ENCODE measurements around the gene MICAL2.

MICAL2 gene

DNA sequence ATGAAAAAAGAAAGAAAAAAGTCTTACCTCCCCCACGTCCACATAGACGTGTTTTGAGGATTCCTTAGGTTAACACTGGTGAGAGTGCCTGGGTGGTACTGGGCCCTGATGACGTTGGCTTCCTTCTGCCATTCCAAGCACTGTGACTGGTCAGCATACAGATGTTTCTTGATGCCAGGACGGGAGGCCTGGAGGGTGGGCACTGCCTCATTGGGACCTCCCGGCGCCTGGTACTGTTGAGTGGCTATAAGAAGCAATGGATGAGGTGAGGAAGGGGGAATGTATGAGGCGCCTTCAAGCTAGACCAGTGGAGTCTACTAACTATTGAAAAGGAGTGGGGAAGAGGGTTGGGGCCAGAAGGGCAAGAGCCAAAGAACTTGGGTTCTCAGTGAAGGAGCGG, 45.3 kb downstream of the MICAL2 start:
- DNase-seq (ENCODE audit: low read depth) = no peak

GRCh38 chr11:12156301-12157140, 46.1 kb downstream of the MICAL2 start:
- DNase-seq (ENCODE audit: low read depth) = no peak

DNA sequence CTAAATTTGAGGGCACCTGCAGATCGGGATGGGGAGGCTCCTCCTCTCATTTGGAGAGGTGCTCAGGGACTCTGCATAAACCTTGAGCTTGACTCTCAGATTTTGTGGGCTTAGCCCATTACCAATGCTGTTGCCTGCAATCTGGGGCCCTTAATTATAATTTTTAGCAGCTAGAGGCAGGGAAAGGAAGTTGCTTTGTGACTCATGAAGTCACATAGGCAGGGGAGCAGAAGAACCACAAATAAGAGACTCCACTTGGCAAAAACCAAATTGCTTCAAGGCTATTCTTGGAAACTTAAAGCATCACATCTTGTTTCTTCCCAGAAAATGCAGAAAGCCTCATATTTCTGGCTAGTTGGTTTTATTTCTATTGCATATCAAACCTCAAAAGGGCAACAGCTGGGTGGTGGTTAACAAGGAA, 46.9 kb downstream of the MICAL2 start:
- DNase-seq (ENCODE audit: low read depth) = no peak

- no peak for DNase-seq (ENCODE audit: low read depth)
Measured at GRCh38 chr11:12158909-12159308, 48.5 kb downstream of the MICAL2 start.

GRCh38 chr11:12159351-12160099, 49.1 kb downstream of the MICAL2 start:
- DNase-seq (ENCODE audit: low read depth) = no peak

DNA sequence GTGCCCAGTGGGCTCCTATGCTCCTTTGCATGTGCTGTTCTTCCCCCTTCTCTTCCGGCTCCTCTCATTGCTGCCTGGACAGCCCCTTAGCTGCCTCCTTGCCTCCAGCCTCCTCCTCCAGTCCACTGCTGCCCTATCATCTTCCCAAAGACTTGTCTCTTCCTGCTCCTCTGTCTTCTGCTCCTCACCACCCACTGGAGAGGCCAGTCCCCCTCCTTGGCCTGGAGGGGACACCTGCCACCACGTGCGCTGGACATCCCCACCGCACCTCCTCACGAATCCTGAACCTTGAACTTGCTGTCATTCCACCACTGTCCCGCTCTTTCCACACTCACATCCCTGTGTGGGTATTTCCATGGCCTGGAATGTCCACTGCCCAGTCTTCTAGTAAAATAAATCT, 49.8 kb downstream of the MICAL2 start:
- no peak for DNase-seq (ENCODE audit: low read depth)

DNA sequence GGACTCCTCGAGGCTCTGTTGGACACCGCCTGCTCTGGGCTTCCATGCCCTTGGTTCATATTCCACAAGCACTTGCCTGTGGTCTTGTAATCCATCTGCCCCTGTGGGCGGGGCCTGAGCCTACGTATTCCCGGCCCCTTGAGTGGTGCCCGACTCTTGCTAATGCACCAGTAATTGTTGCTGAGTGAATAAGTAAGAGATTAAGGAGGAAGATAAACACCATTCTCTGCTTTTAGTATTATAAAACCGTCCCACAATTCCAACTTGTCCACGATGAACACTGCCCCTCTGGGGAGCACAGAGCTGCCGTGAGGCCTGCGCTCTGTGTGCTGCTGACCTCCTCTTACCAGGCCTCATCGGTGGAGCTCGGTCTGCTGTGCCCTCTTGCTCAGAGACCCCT, 50.3 kb downstream of the MICAL2 start:
- DNase-seq (ENCODE audit: low read depth) = no peak

- DNase-seq (ENCODE audit: low read depth) = no peak
Measured at GRCh38 chr11:12161137-12161536, 50.7 kb downstream of the MICAL2 start.

DNA sequence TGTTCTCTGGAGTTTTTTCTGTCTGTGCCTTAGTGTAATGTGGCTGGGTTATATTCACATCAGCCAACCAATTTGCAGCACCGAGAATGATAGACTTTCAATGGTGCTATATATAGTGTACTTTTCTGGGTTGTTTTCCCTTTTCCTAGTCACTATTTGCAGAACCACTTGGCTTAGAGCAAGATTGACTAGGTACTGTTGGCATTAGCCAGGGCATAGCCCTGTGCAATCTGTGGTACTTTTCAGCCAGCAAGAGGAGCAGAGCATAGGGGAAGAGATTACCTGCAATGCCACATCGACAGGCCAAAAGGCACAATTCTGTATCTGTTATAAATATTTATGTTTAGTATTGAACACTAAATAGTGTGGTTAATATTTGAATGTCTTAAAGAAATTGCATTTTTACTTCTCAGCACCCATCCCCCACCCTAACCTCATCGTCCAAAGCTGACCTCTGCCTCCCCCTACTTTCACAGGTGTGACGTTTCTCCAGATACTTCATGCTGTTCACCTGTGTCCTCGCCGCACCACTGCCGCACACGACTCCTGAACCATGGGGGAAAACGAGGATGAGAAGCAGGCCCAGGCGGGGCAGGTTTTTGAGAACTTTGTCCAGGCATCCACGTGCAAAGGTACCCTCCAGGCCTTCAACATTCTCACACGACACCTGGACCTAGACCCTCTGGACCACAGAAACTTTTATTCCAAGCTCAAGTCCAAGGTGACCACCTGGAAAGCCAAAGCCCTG, 51.4 kb downstream of the MICAL2 start:
- no peak for DNase-seq (ENCODE audit: low read depth)

DNA sequence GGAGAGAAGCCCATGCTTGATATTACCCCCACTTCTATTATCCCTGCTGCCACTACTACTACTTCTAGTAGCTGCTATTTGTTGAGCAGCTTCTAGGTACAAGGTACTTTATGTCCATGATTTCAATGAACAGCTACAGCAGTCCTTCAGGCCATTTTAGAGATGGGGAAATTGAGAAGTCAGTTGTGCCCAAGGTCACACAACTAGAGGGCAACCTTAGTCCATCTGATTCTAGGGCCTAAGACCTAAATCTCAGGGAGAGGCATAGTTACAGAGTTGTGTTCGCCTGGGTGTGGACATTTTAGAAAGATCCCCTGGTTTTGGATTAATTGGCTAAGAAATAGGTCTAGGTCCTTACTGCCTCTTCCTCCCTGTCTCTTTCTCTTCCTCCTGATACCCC, 52.3 kb downstream of the MICAL2 start:
- no peak for DNase-seq (ENCODE audit: low read depth)

GRCh38 chr11:12163181-12163941, 53.0 kb downstream of the MICAL2 start:
- no peak for DNase-seq (ENCODE audit: low read depth)

- no peak for DNase-seq (ENCODE audit: low read depth)
Measured at GRCh38 chr11:12164061-12165014, 53.9 kb downstream of the MICAL2 start.

DNA sequence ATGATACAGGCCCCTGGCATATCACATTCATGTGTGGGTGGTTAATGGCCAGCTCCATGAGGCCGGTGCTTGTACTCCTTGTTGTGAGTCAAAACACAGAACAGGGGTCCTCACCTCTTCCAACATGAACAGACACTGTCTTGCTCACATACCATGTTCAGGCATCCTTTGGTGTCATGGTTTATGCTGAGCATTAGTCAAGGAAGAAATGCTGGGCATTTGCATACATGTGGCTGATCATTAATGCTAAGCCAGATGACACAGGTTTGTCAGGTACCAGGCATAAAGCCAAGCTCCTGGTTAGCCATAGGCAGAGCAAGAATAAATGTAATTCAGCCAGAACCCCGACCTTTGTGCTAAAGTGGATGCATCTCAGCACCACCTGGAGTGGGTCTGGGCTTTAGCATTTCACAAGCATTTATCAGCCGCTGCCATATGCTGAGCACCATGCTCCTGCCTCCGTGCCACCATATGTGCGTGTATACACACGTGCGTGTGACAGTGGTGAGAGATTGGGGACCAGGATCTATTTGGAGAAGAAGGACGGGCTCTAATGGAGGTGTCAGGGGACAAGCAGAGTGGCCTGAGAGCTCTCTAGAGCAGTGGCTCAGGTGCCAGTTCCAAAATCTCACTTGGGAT, 55.0 kb downstream of the MICAL2 start:
- DNase-seq (ENCODE audit: low read depth) = no peak

DNA sequence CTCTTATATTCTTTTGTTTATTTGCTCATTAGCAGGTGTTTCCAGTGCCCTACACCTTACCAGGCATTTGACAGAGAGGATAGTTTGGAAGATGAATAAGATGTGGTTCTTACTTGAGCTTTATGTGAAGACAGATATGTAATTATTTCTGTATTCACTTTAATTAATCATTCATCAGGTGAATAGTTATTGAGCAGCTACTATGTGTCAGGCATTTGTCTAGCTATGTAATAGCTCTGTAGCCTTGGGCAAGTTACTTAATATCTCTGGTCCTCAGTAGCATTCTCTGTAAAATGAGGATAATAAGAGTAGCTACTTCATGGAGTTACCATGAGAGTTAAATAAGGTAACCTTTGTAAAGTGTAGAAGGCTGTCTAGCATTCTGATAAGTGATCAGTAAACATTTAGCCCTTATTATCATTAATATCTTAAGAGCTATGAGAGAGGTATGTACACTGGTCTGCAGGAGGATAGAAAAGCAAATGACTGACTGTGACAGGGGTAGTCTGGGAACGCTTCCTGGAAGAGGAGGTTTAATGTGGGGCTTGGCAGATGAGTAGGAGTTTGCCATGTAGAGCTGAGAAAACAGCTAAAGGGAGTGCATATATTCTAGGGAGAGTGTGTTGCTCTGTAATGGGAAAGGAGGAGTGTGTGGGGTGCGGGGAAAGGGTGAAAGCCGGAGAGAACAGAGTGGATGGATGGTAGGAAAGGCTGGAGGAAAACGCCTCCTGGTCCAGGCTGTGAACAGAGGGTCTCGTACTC, 56.1 kb downstream of the MICAL2 start:
- DNase-seq (ENCODE audit: low read depth) = no peak

DNA sequence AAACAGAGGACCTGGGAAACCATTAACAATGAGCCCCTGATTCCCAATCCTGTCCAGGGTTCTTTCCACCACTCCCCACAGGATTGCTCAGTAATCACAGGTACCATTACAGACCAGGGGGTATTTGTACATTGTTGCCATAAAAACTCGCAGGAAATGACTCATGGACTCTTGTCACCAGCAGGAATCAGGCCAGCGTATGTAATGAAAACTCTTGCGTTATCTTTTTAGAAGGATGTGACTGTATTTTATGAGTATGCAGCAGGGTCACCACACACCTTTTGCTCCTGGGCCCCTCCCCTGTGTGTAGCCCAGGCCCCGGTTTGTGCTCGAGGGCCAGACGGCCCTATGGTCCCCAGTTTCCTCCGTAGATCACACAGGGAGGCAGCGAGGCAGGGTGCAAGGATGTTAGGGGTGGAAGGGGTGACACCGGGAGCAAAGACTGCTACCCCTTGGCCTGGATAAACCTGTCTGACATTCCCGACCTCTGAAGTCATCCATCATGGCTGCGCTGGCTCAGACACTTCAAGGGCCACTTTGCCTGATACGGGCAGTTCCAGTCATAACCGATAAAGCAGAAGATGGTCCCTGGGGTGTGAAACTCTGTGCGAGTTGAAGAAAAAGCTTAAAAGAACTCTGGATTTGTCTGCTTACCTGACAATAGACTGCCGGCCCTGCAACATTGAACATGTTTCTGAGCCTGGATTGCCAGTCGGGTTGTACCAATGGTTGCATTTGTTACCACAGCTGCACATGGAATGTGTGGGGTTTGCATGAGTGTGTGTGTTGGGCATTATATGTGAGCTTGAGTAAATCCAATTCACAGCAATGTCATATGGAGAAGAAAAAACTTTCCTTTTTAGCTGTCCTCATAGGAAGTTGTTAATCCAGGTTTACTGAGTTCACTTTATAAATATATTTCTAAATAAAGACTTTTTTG, 56.9 kb downstream of the MICAL2 start:
- DNase-seq (ENCODE audit: low read depth) = no peak

DNA sequence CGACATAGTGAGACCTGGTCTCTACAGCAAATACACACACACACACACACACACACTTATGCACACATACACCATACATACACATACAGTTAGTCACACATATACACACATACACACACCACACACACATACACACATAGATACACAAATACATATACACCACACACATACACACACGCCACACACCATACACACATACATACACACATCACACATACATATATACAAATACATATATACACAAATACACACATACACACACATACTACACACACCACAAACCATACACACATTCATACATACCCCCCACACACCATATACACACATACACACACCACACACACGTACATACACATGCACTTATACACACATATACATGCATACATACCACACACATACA, 57.7 kb downstream of the MICAL2 start:
- no peak for DNase-seq (ENCODE audit: low read depth)

DNA sequence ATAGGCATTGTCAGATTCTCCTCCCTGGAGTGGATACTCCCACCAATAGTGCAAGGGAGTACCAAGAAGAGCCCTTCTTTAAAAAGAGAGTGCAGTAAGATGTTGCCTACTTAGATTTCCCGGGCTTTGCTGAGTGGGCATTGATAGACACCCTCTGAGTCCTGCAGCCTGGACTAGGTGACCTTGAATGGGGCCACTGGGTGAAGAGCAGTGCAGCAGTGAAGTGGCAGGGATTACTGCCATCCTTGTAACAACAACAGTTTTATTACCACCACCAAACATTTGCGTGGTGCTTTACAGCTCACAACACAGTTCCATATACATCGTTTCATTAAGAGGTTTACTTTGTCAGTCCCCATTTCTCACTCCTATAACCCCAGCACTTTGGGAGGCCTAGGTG, 59.4 kb downstream of the MICAL2 start:
- DNase-seq (ENCODE audit: low read depth) = no peak

GRCh38 chr11:12170501-12170900, 60.1 kb downstream of the MICAL2 start:
- no peak for DNase-seq (ENCODE audit: low read depth)
